ENCODE measurements around the gene BCR. TPM values are rescaled to one million over a fixed set of nuclear protein-coding genes. Genes with fewer than 3 reads are reported as not detected.

Gene BCR
- total and polyA plus RNA-seq, 4 donors, result 5.3 to 120 (median 71.8) TPM

- 92 to 93% methylated on average over 11 of the region's 11 CpGs for WGBS, 2 donors
- H3K27me3 ChIP-seq (ENCODE audit: control insufficient read depth in 1 of 2, insufficient read depth in 2 of 2, low read length in 1 of 2), result no peaks in the 10 kb centered on the region
- no peaks in the 10 kb centered on the region for H3K4me1 ChIP-seq (ENCODE audit: control insufficient read depth in 1 of 2, insufficient read depth in 2 of 2, low read length in 2 of 2)
- no peak overlapping the region for H3K27ac ChIP-seq (ENCODE audit: low read depth in 1 of 2, low read length in 2 of 2)
- H3K4me3 ChIP-seq (ENCODE audit: low read length in 2 of 2), result no peak overlapping the region
- H3K9me3 ChIP-seq (ENCODE audit: control insufficient read depth, low read length), result no peaks in the 10 kb centered on the region
- no peaks in the 10 kb centered on the region for H3K36me3 ChIP-seq (ENCODE audit: control insufficient read depth in 1 of 2, insufficient read depth in 2 of 2, low read length in 1 of 2)
- intact Hi-C loops (cut with DNase I), result no loop called here
- ATAC-seq (ENCODE audit: low FRiP score), result no peak
- no peak for DNase-seq
Measured at GRCh38 chr22:23267226-23268043, 87.1 kb downstream of the BCR start.

GRCh38 chr22:23268139-23268712, 87.9 kb downstream of the BCR start:
- intact Hi-C loops (cut with DNase I), result no loop called here
- Histone ChIP-seq H3K27me3 (ENCODE audit: control insufficient read depth in 1 of 2, insufficient read depth in 2 of 2, low read length in 1 of 2) (no peaks in the 10 kb centered on the region), H3K4me1 (ENCODE audit: control insufficient read depth in 1 of 2, insufficient read depth in 2 of 2, low read length in 2 of 2) (no peaks in the 10 kb centered on the region), H3K27ac (ENCODE audit: low read depth in 1 of 2, low read length in 2 of 2) (no peak overlapping the region), H3K4me3 (ENCODE audit: low read length in 2 of 2) (no peak overlapping the region), H3K9me3 (ENCODE audit: control insufficient read depth, low read length) (no peaks in the 10 kb centered on the region), H3K36me3 (ENCODE audit: control insufficient read depth in 1 of 2, insufficient read depth in 2 of 2, low read length in 1 of 2) (peaks cover 0 to 2% of the 10 kb centered on the region in 2 donors)
- WGBS, 2 donors, result 87 to 89% methylated on average over 22 of the region's 22 CpGs
- ATAC-seq (ENCODE audit: low FRiP score) (no peak), DNase-seq (no peak)

GRCh38 chr22:23268877-23269276, 88.6 kb downstream of the BCR start:
- no peak for ATAC-seq (ENCODE audit: low FRiP score)
- Histone ChIP-seq H3K4me3 (ENCODE audit: low read length in 2 of 2) (no peak overlapping the region), H3K9me3 (ENCODE audit: control insufficient read depth, low read length) (no peaks in the 10 kb centered on the region), H3K36me3 (ENCODE audit: control insufficient read depth in 1 of 2, insufficient read depth in 2 of 2, low read length in 1 of 2) (peaks cover 0 to 9% of the 10 kb centered on the region in 2 donors), H3K4me1 (ENCODE audit: control insufficient read depth in 1 of 2, insufficient read depth in 2 of 2, low read length in 2 of 2) (no peaks in the 10 kb centered on the region), H3K27me3 (ENCODE audit: control insufficient read depth in 1 of 2, insufficient read depth in 2 of 2, low read length in 1 of 2) (no peaks in the 10 kb centered on the region), H3K27ac (ENCODE audit: low read depth in 1 of 2, low read length in 2 of 2) (no peak overlapping the region)
- WGBS, 2 donors, result 91 to 93% methylated on average over 7 of the region's 7 CpGs
- no peak for DNase-seq
- intact Hi-C loops (cut with DNase I), result no loop called here

- DNase-seq (no peak), ATAC-seq (ENCODE audit: low FRiP score) (no peak)
- Histone ChIP-seq H3K27me3 (ENCODE audit: control insufficient read depth in 1 of 2, insufficient read depth in 2 of 2, low read length in 1 of 2) (no peaks in the 10 kb centered on the region), H3K4me3 (ENCODE audit: low read length in 2 of 2) (no peak overlapping the region), H3K36me3 (ENCODE audit: control insufficient read depth in 1 of 2, insufficient read depth in 2 of 2, low read length in 1 of 2) (peaks cover 0 to 9% of the 10 kb centered on the region in 2 donors), H3K9me3 (ENCODE audit: control insufficient read depth, low read length) (no peaks in the 10 kb centered on the region), H3K27ac (ENCODE audit: low read depth in 1 of 2, low read length in 2 of 2) (no peak overlapping the region), H3K4me1 (ENCODE audit: control insufficient read depth in 1 of 2, insufficient read depth in 2 of 2, low read length in 2 of 2) (no peaks in the 10 kb centered on the region)
- 81 to 83% methylated on average over 18 of the region's 18 CpGs for WGBS, 2 donors
- intact Hi-C loops (cut with DNase I), result no loop called here
Measured at GRCh38 chr22:23269441-23270211, 89.3 kb downstream of the BCR start.

- 56 to 64% methylated on average over 8 of the region's 8 CpGs for WGBS, 2 donors
- H3K27me3 ChIP-seq (ENCODE audit: control insufficient read depth in 1 of 2, insufficient read depth in 2 of 2, low read length in 1 of 2), result no peaks in the 10 kb centered on the region
- no peaks in the 10 kb centered on the region for H3K9me3 ChIP-seq (ENCODE audit: control insufficient read depth, low read length)
- DNase-seq (no peak), ATAC-seq (ENCODE audit: low FRiP score) (no peak)
- H3K4me3 ChIP-seq (ENCODE audit: low read length in 2 of 2), result no peak overlapping the region
- H3K4me1 ChIP-seq (ENCODE audit: control insufficient read depth in 1 of 2, insufficient read depth in 2 of 2, low read length in 2 of 2), result no peaks in the 10 kb centered on the region
- no peak overlapping the region for H3K27ac ChIP-seq (ENCODE audit: low read depth in 1 of 2, low read length in 2 of 2)
- intact Hi-C loops (cut with DNase I), result no loop called here
- peaks cover 0 to 9% of the 10 kb centered on the region in 2 donors for H3K36me3 ChIP-seq (ENCODE audit: control insufficient read depth in 1 of 2, insufficient read depth in 2 of 2, low read length in 1 of 2)
Measured at GRCh38 chr22:23270212-23270733, 90.0 kb downstream of the BCR start.

GRCh38 chr22:23270798-23271596, 90.7 kb downstream of the BCR start:
- no peak for DNase-seq
- 88 to 89% methylated on average over 12 of the region's 12 CpGs for WGBS, 2 donors
- Histone ChIP-seq H3K4me1 (ENCODE audit: control insufficient read depth in 1 of 2, insufficient read depth in 2 of 2, low read length in 2 of 2) (no peaks in the 10 kb centered on the region), H3K27ac (ENCODE audit: low read depth in 1 of 2, low read length in 2 of 2) (no peak overlapping the region), H3K9me3 (ENCODE audit: control insufficient read depth, low read length) (no peaks in the 10 kb centered on the region), H3K4me3 (ENCODE audit: low read length in 2 of 2) (no peak overlapping the region), H3K27me3 (ENCODE audit: control insufficient read depth in 1 of 2, insufficient read depth in 2 of 2, low read length in 1 of 2) (no peaks in the 10 kb centered on the region), H3K36me3 (ENCODE audit: control insufficient read depth in 1 of 2, insufficient read depth in 2 of 2, low read length in 1 of 2) (peaks cover 0 to 9% of the 10 kb centered on the region in 2 donors)
- intact Hi-C loops (cut with DNase I), result no loop called here
- ATAC-seq (ENCODE audit: low FRiP score), result no peak

GRCh38 chr22:23271597-23271908, 91.2 kb downstream of the BCR start:
- ATAC-seq (ENCODE audit: low FRiP score), result no peak
- no peaks in the 10 kb centered on the region for H3K27me3 ChIP-seq (ENCODE audit: control insufficient read depth in 1 of 2, insufficient read depth in 2 of 2, low read length in 1 of 2)
- H3K4me3 ChIP-seq (ENCODE audit: low read length in 2 of 2), result no peak overlapping the region
- no peaks in the 10 kb centered on the region for H3K4me1 ChIP-seq (ENCODE audit: control insufficient read depth in 1 of 2, insufficient read depth in 2 of 2, low read length in 2 of 2)
- H3K9me3 ChIP-seq (ENCODE audit: control insufficient read depth, low read length), result no peaks in the 10 kb centered on the region
- intact Hi-C loops (cut with DNase I), result no loop called here
- no peak for DNase-seq
- WGBS, 2 donors, result 93 to 98% methylated on average over 4 of the region's 4 CpGs
- no peak overlapping the region for H3K27ac ChIP-seq (ENCODE audit: low read depth in 1 of 2, low read length in 2 of 2)
- H3K36me3 ChIP-seq (ENCODE audit: control insufficient read depth in 1 of 2, insufficient read depth in 2 of 2, low read length in 1 of 2), result peaks cover 0 to 9% of the 10 kb centered on the region in 2 donors

GRCh38 chr22:23272371-23272770, 92.1 kb downstream of the BCR start:
- DNase-seq, result no peak
- no peak overlapping the region for H3K27ac ChIP-seq (ENCODE audit: low read depth in 1 of 2, low read length in 2 of 2)
- no peak for ATAC-seq (ENCODE audit: low FRiP score)
- WGBS, 2 donors, result 79 to 83% methylated on average over 8 of the region's 8 CpGs
- H3K4me3 ChIP-seq (ENCODE audit: low read length in 2 of 2), result no peak overlapping the region
- H3K4me1 ChIP-seq (ENCODE audit: control insufficient read depth in 1 of 2, insufficient read depth in 2 of 2, low read length in 2 of 2), result no peaks in the 10 kb centered on the region
- no peaks in the 10 kb centered on the region for H3K27me3 ChIP-seq (ENCODE audit: control insufficient read depth in 1 of 2, insufficient read depth in 2 of 2, low read length in 1 of 2)
- H3K36me3 ChIP-seq (ENCODE audit: control insufficient read depth in 1 of 2, insufficient read depth in 2 of 2, low read length in 1 of 2), result peaks cover 0 to 9% of the 10 kb centered on the region in 2 donors
- intact Hi-C loops (cut with DNase I), result no loop called here
- H3K9me3 ChIP-seq (ENCODE audit: control insufficient read depth, low read length), result no peaks in the 10 kb centered on the region

Measured in aorta (tissue), 5 donors.